Measurements from ENCODE around the gene NPIPB9. TPM values are rescaled to one million over a fixed set of nuclear protein-coding genes. Genes with fewer than 3 reads are reported as not detected.
"Not testable (repeated sequence)": the region's sequence is repeated elsewhere in the genome, so short reads cannot be mapped to it uniquely, and the experiment has no call there.

The NPIPB9 gene
- total RNA-seq: 1 to 10 TPM; 1.5 to 3.4 TPM

DNA sequence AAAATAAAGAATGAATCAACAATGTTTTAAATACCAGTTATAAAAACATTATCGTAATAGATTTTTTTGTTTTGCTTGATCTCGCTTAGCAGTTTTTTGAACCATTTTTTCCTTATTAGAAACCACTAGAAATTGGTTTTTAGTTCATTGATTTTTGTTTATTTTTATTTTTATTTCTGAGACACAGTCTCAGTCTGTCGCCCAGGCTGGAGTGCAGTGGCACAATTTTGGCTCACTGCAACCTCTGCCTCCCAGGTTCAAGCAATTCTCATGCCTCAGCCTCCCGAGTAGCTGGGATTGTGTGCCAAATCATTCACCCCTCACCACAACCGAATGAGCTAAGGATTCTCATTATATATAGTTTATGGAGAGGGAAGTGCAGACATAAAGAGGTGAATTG lies at the start of gene NPIPB9:
Gene NPIPB9 (plus strand): TSS at position 301 of the 400 bp plus-strand sequence.
- intact Hi-C loops (cut with DNase I): not testable (repeated sequence)

DNA sequence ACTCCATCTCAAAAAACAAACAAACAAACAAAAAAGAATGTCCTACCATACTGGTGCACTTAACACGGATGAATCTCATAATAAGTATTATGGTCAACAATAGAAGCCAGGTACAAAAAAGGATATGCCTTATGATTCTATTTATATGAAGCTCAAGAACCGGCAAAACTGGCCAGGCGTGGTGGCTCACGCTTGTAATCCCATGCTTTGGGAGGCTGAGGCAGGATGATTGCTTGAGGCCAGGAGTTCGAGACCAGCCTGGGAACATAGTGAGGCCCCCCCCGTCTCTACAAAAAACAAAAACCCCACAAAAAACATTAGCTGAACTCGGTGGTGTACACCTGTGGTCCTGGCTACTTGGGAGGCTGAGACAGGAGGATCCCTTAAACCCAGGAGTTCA lies 47.3 kb upstream of the NPIPB9 start:
- H3K4me1 ChIP-seq; intact Hi-C loops (cut with DNase I); H3K36me3 ChIP-seq; H3K27ac ChIP-seq; H3K9ac ChIP-seq (ENCODE audit: low read depth in 2 of 2, low read length in 2 of 2); H3K27me3 ChIP-seq; H3K4me3 ChIP-seq; DNase-seq; H3K9me3 ChIP-seq: not testable (repeated sequence)

More for the DNA sequence above, at the start of gene NPIPB9:
- not testable (repeated sequence) for H3K27me3 ChIP-seq; H3K9me3 ChIP-seq; H3K4me3 ChIP-seq; H3K36me3 ChIP-seq; H3K9ac ChIP-seq (ENCODE audit: low read depth in 2 of 2, low read length in 2 of 2); H3K4me1 ChIP-seq; H3K27ac ChIP-seq; DNase-seq

DNA sequence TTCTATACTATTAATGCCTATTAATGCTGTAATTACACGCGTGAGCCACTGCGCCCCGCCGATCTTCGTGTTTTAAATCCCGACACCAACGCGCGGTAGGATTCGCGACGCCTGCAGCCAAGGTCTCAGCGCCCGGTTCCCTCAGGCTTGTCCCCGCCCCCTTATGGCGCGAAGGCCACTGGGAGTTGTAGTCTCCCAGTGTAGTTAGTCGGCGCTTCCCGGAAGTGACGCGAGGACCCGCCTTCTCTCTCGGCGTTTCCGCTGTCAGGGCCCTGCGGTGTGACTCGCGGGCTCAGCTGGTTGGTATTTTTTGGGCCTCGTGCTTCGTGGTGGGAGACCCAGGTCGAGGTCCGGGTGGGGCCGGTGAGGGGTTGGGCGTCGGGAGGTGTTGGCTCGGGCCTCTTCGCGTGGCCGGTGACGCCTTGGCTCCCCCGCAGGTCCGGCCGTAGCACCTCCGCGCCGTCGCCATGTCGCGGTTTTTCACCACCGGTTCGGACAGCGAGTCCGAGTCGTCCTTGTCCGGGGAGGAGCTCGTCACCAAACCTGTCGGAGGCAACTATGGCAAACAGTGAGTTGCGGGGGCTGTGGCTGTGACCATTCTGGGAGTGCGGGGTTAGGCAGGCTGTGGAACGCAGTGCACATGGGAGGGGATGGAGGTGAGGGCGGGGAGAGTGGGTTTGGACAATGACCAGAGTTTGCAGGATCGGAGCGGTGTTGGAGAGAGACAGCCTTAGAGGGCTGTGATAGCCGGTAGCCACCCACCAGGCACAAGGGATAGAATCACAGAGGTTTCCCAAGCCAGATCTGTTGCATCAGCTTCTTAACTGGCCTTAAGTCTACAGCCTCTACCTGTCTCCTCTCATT lies 40.1 kb upstream of the NPIPB9 start, which contains the start of gene EIF3C:
Gene EIF3C (plus strand): TSS at position 245 of the 864 bp plus-strand sequence. CDS start 223 bp downstream, at position 468.
- H3K9me3 ChIP-seq; H3K27me3 ChIP-seq; H3K4me1 ChIP-seq; H3K36me3 ChIP-seq; H3K9ac ChIP-seq (ENCODE audit: low read depth in 2 of 2, low read length in 2 of 2); intact Hi-C loops (cut with DNase I); H3K27ac ChIP-seq; H3K4me3 ChIP-seq; DNase-seq: not testable (repeated sequence)

DNA sequence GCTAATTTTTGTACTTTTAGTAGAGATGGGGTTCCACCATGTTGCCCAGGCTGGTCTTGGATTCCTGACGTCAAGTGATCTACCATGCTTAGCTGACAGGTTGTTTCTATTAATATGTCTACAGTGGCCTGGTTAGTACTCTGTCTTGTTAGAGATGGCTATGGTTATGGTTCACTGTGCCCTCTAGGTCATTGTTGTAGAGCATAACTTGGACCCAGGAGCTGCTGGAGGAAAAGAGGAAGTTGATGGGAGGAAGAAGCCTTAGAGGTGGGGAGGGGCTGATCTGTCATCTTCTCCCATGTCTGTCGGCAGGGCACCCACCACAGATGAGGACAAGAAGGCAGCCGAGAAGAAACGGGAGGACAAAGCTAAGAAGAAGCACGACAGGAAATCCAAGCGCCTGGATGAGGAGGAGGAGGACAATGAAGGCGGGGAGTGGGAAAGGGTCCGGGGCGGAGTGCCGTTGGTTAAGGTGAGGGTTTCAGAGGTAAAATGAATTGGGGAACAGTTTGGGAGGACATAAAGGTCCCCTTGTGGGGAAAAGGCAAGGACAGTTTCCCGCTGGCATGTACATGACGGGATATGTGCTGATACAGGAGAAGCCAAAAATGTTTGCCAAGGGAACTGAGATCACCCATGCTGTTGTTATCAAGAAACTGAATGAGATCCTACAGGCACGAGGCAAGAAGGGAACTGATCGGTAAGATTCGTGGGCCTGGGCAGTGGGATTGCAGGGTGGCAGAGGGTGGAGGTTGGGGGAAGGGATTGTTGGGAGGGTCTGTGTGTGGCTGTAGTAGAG lies 28.5 kb upstream of the NPIPB9 start:
- H3K9ac ChIP-seq (ENCODE audit: low read depth in 2 of 2, low read length in 2 of 2); H3K27ac ChIP-seq; H3K4me3 ChIP-seq; H3K27me3 ChIP-seq; H3K36me3 ChIP-seq; intact Hi-C loops (cut with DNase I); DNase-seq; H3K9me3 ChIP-seq; H3K4me1 ChIP-seq: not testable (repeated sequence)

DNA sequence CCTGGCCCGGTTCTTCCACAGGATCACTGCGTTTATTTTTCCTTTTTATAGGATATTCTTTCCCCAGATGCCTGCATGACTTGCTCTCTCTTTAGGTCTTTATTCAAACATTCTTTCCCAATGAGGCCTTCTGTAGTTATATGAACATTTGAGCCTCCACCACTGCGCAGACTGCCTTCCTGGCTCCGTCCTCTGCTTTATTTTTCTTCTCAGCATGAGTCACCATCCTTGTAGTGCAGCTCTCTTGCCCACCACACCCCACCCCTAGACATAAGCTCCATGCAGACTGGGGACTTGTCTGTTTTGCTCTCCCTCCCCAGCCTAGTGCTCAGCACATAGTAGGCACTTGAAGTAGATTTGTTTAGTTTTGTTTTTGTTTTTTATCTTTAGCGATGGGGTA lies 20.3 kb upstream of the NPIPB9 start:
- DNase-seq; H3K27me3 ChIP-seq; H3K36me3 ChIP-seq; H3K4me1 ChIP-seq; intact Hi-C loops (cut with DNase I); H3K9me3 ChIP-seq; H3K9ac ChIP-seq (ENCODE audit: low read depth in 2 of 2, low read length in 2 of 2); H3K27ac ChIP-seq; H3K4me3 ChIP-seq: not testable (repeated sequence)

DNA sequence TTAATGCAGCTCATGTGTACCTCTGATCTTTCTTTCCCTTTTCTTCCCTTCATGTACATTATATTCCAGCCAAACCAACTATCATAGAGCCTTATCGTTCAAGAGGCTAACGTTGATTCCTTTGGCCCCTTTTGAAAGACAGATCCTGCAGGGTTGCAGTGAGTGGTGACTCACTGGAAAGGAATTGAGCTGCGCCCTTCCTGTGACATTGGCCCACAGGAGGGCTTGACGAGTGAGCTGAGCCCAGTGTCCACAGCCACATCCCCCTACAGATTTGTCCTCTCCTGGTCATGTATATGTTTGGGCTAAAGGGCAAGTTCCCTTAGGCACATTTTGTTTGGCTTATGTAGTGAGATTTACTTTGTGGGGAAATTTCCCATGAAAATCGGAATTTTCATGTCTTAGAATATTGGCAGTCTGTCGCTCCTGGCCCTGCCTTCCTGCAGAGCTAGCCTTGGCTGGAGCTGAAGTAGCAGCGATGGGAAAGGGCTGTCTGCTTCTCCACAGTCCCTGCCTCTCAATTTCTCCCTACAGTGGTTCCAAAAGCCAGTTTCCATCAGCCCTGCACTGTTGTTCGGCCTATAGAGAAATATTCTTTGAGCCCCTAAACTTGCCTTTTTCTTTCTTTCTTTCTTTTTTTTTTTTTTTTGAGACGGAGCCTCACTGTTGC lies 19.0 kb upstream of the NPIPB9 start:
- H3K27ac ChIP-seq; H3K27me3 ChIP-seq; H3K36me3 ChIP-seq; H3K9me3 ChIP-seq; H3K4me3 ChIP-seq; H3K4me1 ChIP-seq; H3K9ac ChIP-seq (ENCODE audit: low read depth in 2 of 2, low read length in 2 of 2); intact Hi-C loops (cut with DNase I); DNase-seq: not testable (repeated sequence)

DNA sequence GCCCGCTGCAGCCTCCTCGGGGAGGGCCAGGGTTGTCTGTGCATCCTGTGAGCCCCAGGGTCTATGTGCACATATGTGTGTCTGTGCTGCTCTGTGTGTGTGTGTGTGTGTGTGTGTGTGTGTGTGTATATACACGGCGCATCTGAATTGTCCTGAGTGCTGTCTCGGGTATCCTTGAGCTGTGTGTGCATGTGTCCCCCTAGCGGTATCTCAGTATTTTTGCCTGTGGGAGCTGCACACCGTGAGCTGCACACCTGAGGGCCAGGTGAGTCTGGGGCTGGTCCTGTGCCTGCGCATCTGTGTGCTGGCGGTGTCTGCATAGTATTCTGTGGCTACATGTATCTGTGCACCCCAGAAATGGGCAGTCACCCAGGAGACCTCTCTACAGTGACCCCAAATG lies 11.8 kb upstream of the NPIPB9 start:
- H3K4me1 ChIP-seq; H3K4me3 ChIP-seq; DNase-seq; intact Hi-C loops (cut with DNase I); H3K9ac ChIP-seq (ENCODE audit: low read depth in 2 of 2, low read length in 2 of 2); H3K36me3 ChIP-seq; H3K9me3 ChIP-seq; H3K27me3 ChIP-seq; H3K27ac ChIP-seq: not testable (repeated sequence)

DNA sequence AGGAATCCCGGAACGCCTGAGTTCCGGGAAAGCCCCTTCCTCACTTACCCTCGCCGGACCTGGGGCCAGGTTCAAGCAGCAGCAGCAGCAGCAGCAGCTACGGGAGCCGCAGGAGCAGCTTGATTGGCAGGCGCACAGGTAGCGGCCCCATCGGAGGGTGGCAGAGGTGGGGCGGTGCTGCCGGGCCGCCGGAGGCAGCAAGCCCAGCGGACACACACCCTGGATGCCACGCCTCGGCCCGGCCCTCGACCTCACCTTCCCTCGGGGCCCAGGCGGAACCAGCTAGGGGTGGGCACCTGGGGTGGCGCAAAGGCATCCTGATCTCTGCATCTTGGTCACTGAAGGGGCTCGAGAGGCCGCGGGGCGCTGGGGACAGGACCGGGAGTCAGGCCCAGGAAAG lies 11.0 kb upstream of the NPIPB9 start:
- H3K4me1 ChIP-seq, H3K36me3 ChIP-seq: not testable (repeated sequence)
- DNase-seq: peak; percentile 20

DNA sequence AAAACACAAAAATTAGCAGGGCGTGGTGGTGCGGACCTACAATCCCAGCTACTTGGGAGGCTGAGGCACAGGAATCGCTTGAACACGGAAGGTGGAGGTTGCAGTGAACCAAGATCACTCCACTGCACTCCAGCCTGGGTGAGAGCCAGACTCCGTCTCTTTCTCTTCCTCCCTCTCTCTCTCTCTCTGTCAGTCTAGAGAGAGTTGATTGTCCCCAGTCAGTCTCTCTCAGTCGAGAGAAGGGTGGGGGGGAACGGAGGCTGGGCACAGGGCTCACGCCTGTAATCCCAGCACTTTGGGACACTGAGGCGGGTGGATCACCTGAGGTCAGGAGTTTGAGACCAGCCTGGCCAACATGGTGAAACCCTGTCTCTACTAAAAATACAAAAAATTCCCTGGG lies 10.3 kb upstream of the NPIPB9 start:
- DNase-seq; H3K9ac ChIP-seq (ENCODE audit: low read depth in 2 of 2, low read length in 2 of 2); intact Hi-C loops (cut with DNase I); H3K4me3 ChIP-seq; H3K27ac ChIP-seq; H3K27me3 ChIP-seq; H3K36me3 ChIP-seq; H3K4me1 ChIP-seq; H3K9me3 ChIP-seq: not testable (repeated sequence)

More for the DNA sequence above, 11.0 kb upstream of the NPIPB9 start:
- H3K27ac ChIP-seq; intact Hi-C loops (cut with DNase I); H3K4me3 ChIP-seq; H3K27me3 ChIP-seq; H3K9me3 ChIP-seq; H3K9ac ChIP-seq (ENCODE audit: low read depth in 2 of 2, low read length in 2 of 2): not testable (repeated sequence)

DNA sequence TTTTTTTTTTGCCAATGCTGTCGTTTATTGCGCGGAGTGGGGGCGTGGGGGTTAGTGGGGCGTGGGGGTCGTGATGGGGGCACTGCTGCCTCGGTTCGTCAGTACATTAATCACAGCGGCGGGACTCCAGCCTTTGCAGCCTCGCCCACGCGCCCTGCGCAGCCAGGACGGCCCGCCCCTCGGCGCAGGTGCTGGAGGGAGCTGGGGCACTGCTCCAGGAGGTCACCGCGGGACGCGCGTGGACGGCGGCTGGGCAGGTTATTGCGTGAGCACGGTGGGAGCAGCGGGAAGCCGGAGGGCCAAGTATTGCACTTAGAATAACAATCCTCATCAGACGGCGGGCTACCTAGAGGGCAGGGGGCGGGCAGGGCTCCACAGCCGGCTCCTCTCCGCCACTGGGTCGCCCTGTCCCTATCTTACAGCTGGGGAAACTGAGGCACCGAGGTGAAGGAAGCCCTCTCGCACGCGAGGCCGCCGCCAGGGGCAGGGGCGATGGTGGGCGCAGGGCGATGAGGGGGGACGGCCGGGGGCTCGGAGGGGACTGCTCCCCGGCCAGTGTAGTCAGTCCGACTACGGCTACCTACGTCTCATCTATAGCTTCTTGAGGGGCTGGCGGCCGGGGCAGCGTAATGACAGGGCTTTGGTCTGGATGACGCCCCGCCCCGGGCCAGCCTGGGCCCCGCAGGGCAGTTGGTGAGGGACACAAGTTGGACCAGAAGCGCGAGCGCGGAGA lies 4.8 kb upstream of the NPIPB9 start:
- H3K36me3 ChIP-seq; H3K27me3 ChIP-seq; H3K27ac ChIP-seq; H3K4me3 ChIP-seq; H3K4me1 ChIP-seq; H3K9me3 ChIP-seq; H3K9ac ChIP-seq (ENCODE audit: low read depth in 2 of 2, low read length in 2 of 2); intact Hi-C loops (cut with DNase I); DNase-seq: not testable (repeated sequence)

DNA sequence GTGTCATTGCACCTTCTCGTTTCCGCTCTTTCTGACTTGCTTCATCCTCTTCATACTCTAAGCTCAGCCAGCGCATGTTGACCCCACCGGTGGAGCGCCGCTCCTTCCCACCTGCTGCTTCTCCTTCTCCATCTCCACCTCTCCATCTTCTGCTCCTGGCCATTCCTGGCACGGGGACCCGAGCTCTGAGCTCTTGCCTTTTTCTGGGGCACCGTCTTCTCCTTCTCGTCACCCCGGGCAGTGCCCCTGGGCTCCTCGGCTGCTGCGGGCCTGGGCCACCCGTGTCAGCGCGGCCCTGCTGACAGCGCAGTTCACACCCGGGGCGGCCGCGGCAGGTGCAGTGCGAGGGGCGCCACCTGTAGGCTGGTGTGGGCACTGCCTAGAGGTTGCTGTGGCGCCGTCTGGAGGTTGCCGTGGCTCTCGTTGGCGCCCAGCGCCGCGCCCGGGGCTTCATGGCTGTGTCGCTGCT lies 1.6 kb upstream of the NPIPB9 start:
- H3K9me3 ChIP-seq; H3K4me3 ChIP-seq; H3K27ac ChIP-seq; intact Hi-C loops (cut with DNase I); H3K27me3 ChIP-seq; H3K36me3 ChIP-seq; H3K4me1 ChIP-seq: not testable (repeated sequence)
- H3K9ac ChIP-seq (ENCODE audit: low read depth in 2 of 2, low read length in 2 of 2): peak overlapping the region in 1 of 2 donors; percentile 12
- DNase-seq: peak; percentile 14

DNA sequence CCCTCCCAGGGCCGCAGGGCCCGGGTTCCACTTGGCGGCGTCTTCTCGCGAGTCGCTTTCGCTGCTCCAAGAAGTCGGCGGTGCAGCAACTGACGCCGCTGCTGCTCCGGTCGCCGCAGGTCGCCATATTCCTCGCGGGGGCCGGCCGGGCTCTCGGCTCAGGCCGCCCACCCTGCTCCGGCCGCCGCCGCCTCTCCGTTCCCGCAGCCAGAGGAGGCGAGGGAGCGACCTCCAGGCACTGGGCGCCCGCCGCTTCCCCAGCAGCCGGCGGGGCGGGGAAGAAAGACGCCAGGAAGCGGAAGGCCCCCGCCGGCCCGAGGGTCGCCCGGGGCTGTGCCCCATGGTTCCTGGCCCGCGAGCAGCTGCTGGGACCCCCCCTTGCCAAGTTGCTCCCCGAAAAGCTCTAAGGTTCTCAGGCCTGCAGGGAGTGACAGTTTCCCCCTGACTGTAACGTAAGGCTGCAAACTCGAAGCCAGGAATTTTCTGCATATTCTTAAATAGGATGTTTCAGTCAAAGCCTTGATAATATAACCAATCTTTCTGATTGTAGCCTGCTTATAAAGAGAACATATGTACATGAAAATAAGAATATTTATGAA lies 1.0 kb upstream of the NPIPB9 start:
- H3K4me1 ChIP-seq; H3K4me3 ChIP-seq; H3K9me3 ChIP-seq; H3K36me3 ChIP-seq; intact Hi-C loops (cut with DNase I); H3K27ac ChIP-seq; H3K9ac ChIP-seq (ENCODE audit: low read depth in 2 of 2, low read length in 2 of 2); DNase-seq; H3K27me3 ChIP-seq: not testable (repeated sequence)
